Upper lobe of right lung (tissue), 1 donor: ENCODE results near the gene ITPK1. TPM values are rescaled to one million over a fixed set of nuclear protein-coding genes. Genes with fewer than 3 reads are reported as not detected.

Experiments
- ATAC-seq: fragments of 200-7000 bp; cut with Tn5 transposase; one replicate; pipeline ENCODE4 v1.9.1; 2020; ENCODE audit warnings: mild to moderate bottlenecking, moderate library complexity
- DNase-seq: peaks from one replicate; pipeline ENCODE4 v3.0.0-alpha.2; 2020
- H3K27ac ChIP-seq: fragments of 200-600 bp; one replicate; pipeline ENCODE4 v1.8.0; 2022
- H3K27me3 ChIP-seq: fragments of 200-600 bp; one replicate; pipeline ENCODE4 v1.8.0; 2022; ENCODE audit warnings: mild to moderate bottlenecking
- H3K36me3 ChIP-seq: fragments of 200-600 bp; one replicate; pipeline ENCODE4 v1.8.0; 2022
- H3K4me1 ChIP-seq: fragments of 200-600 bp; one replicate; pipeline ENCODE4 v1.8.0; 2022
- H3K4me3 ChIP-seq: fragments of 200-600 bp; one replicate; pipeline ENCODE4 v1.8.0; 2022; ENCODE audit warnings: mild to moderate bottlenecking
- H3K9me3 ChIP-seq: fragments of 200-600 bp; one replicate; pipeline ENCODE4 v1.8.0; 2022
- intact Hi-C: fragments of 100-400 bp; cut with DNase I; formaldehyde crosslinking; loops from one replicate; pipeline ENCODE4 v1.11.0; 2022
- total RNA-seq: library from RNA; stranded (reverse); fragmentation: NEBNext Ultra II Directional; extraction: Animal tissue kit (Norgen Biotek cat#: 25700); gene quantifications from one replicate; pipeline ENCODE4 v1.2.1, GENCODE V29; 2021
- TF ChIP-seq, protein P1 (sequence below): fragments of 200-600 bp; IDR thresholded peaks from one replicate; pipeline ENCODE4 v1.8.0; 2022; ENCODE audit warnings: antibody characterized with exemption
- donor health status: DM: no; HTN: yes; CAD: no; lungs with severe emphysema.

Gene ITPK1
- total RNA-seq, 1 donor from 2014 or later = 96.9 TPM

DNA sequence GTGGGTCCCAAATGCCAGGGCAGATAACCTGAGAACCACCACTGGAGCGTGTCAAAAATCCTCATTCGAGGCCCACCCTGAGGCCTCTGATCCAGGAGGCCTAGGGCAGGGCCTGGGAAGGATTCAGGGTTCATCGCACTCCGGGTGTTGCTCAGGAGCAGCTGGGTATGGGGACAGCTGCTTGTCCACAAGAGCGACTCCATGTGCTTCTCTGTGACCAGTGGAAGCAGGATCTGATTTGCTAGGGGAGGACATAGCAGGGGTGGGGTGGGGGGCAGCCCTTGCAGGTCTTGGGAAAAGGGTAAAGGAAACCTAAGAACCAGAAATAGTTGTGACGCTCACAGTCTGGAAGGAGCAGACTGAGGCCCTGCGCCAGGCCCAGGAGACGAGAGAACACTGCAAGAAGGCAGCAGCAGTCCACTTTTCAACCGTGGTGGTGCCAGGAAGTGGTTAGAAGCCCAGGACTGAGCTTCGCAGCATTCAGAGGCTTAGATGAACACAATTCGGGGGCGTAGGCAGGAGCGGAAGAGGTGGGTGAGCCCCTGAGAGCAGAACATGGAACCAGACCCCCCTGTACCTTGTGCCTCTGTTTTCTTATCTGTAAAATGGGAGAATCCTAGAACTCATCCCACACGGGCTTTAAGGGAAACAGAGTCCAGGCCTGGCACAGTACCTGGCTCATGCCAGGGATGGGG lies 33.7 kb downstream of the ITPK1 start:
- ATAC-seq = peak; percentile 29
- H3K27ac ChIP-seq = no peak overlapping the region
- peaks cover 10% of the 10 kb centered on the region for H3K4me1 ChIP-seq
- H3K9me3 ChIP-seq = no peaks in the 10 kb centered on the region
- no peaks in the 10 kb centered on the region for H3K27me3 ChIP-seq
- no peak for DNase-seq
- intact Hi-C loops = no loop called here
- TF ChIP-seq, protein P1, sequence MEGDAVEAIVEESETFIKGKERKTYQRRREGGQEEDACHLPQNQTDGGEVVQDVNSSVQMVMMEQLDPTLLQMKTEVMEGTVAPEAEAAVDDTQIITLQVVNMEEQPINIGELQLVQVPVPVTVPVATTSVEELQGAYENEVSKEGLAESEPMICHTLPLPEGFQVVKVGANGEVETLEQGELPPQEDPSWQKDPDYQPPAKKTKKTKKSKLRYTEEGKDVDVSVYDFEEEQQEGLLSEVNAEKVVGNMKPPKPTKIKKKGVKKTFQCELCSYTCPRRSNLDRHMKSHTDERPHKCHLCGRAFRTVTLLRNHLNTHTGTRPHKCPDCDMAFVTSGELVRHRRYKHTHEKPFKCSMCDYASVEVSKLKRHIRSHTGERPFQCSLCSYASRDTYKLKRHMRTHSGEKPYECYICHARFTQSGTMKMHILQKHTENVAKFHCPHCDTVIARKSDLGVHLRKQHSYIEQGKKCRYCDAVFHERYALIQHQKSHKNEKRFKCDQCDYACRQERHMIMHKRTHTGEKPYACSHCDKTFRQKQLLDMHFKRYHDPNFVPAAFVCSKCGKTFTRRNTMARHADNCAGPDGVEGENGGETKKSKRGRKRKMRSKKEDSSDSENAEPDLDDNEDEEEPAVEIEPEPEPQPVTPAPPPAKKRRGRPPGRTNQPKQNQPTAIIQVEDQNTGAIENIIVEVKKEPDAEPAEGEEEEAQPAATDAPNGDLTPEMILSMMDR = no peak
- H3K36me3 ChIP-seq = no peaks in the 10 kb centered on the region
- no peak overlapping the region for H3K4me3 ChIP-seq

DNA sequence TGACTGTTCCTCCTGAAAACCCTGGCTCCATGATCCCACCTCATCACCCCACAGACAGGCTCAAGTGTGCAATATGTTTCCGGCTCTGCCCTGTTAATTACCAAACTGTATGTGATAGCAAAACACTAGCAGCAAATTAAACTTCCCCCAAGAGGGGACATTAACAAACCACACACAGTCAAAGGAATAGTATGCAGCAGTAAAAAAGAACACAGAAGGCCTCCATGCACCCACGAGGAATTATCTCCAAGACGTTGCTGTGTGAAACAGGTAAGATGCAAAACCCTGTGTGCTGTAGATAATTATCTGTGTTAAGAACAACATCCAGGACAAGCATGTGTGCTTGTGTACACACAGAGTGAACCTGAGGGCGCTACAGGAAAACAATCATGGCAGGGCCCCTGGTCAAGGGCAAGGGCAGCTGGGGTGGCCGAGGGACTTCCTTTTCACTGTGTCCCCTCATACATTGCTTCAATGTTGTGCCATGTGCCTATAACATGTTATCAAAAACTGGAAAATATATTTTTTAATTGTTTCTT lies 35.8 kb downstream of the ITPK1 start:
- intact Hi-C loops = no loop called here
- H3K4me1 ChIP-seq = peaks cover 12% of the 10 kb centered on the region
- no peak overlapping the region for H3K27ac ChIP-seq
- no peak overlapping the region for H3K4me3 ChIP-seq
- H3K27me3 ChIP-seq = no peaks in the 10 kb centered on the region
- H3K9me3 ChIP-seq = no peaks in the 10 kb centered on the region
- ATAC-seq (no peak), DNase-seq (no peak)
- TF ChIP-seq, protein P1 = no peak
- no peaks in the 10 kb centered on the region for H3K36me3 ChIP-seq

DNA sequence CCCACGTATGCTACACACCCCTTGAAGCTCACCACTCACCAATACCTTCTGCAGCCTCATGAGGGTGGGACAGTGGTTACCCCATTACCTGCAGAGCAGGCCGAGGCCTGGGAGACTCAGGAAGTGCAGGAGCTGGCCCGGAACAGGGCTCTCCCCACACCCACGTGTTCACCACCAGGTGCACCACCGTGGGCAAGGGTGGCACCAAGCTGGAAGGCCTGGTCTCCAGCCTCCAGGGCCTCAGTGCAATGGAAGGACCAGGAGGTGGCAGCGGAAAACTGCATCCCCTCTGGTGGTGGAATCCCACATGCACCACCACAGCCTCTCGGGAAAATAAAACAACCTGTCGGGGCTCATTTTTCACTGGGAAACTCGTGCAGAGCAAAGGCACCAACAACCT lies 36.4 kb downstream of the ITPK1 start:
- TF ChIP-seq, protein P1 = no peak
- Histone ChIP-seq H3K27me3 (no peaks in the 10 kb centered on the region), H3K4me3 (no peak overlapping the region), H3K9me3 (no peaks in the 10 kb centered on the region), H3K4me1 (peaks cover 18% of the 10 kb centered on the region), H3K27ac (no peak overlapping the region), H3K36me3 (no peaks in the 10 kb centered on the region)
- ATAC-seq = no peak
- intact Hi-C loops = no loop called here
- DNase-seq = no peak

DNA sequence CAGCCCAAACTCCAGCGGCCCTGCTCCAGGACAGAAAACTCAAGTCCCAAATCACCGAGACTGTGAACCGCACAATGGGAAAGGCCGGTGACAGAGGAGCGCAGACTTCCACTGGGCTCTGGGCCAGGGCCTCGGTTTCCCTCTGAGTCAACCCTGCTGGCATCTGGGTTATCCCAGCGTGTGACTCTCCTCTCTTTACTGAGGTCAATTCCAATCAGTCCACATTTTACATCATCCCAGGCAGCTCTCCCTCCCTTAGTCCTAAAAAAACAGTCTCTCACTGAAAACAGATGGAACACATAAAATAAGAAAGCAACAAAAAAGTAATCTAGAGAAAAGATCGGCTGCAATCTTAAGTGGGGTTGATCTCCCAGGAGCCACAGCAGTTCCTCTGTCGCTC lies 36.9 kb downstream of the ITPK1 start:
- ATAC-seq (no peak), DNase-seq (no peak)
- intact Hi-C loops = no loop called here
- Histone ChIP-seq H3K4me1 (peaks cover 23% of the 10 kb centered on the region), H3K4me3 (no peak overlapping the region), H3K9me3 (no peaks in the 10 kb centered on the region), H3K27me3 (no peaks in the 10 kb centered on the region), H3K27ac (no peak overlapping the region), H3K36me3 (no peaks in the 10 kb centered on the region)
- TF ChIP-seq, protein P1 = no peak

DNA sequence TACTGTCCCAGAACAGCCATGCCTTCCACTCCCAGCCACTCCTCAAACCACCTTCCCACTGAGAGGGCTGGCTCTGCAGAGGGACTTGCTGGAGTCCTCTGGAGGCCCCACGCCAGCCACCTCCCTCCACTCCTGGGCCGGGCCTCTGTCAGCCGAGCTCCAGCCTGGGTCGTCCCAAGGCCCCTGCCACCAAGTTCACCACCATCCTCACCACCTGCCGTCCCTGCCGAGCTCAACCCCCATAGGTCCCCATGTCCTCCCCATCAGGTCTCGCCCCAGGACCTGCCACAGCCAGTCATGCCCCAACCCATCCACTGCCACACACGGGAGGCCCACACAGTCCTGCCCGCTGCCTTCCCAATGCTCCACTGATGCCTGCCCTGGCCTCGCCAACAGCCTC lies 39.0 kb downstream of the ITPK1 start:
- peaks cover 38% of the 10 kb centered on the region for H3K4me1 ChIP-seq
- no peaks in the 10 kb centered on the region for H3K36me3 ChIP-seq
- no peak overlapping the region for H3K27ac ChIP-seq
- TF ChIP-seq, protein P1 = no peak
- no peak overlapping the region for H3K4me3 ChIP-seq
- DNase-seq (no peak), ATAC-seq (no peak)
- intact Hi-C loops = no loop called here
- H3K27me3 ChIP-seq = no peaks in the 10 kb centered on the region
- H3K9me3 ChIP-seq = no peaks in the 10 kb centered on the region

DNA sequence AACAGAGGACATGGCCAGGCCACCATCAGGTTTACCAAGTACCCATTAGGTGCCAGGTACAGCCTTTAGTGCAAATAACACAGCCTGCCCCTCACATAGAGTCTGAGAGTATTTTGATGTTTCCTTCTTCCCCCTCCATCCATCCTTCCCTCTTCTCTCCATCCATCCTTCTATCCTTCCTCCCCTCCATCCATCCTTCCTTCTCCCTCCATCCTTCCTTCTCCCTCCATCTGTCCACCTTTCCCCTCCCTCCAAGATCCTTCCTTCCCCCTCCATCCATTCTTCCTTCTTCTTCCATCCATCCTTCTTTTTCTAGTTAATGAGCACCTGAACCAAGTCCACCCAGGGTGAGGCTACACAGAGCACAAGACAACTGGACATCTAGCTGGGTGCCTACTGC lies 39.8 kb downstream of the ITPK1 start:
- no peak for DNase-seq
- H3K4me1 ChIP-seq = peaks cover 38% of the 10 kb centered on the region
- no peaks in the 10 kb centered on the region for H3K9me3 ChIP-seq
- ATAC-seq = no peak
- intact Hi-C loops = no loop called here
- no peak overlapping the region for H3K27ac ChIP-seq
- H3K36me3 ChIP-seq = no peaks in the 10 kb centered on the region
- H3K4me3 ChIP-seq = no peak overlapping the region
- TF ChIP-seq, protein P1 = no peak
- H3K27me3 ChIP-seq = no peaks in the 10 kb centered on the region
